Left renal pelvis (tissue), 4 donors: ENCODE results near the gene SULF2. TPM values are rescaled to one million over a fixed set of nuclear protein-coding genes. Genes with fewer than 3 reads are reported as not detected.
A peak's percentile ranks its signal among the peaks of the same experiment; 100 is the strongest.

Experiments
- DNase-seq, 4 donors: peaks; one replicate each; pipeline ENCODE4 v3.0.0-alpha.2; 2013; ENCODE audit warnings: low read depth in 4 of 4, low spot score in 3 of 4
- polyA plus RNA-seq, 4 donors: library from polyadenylated mRNA; unstranded; fragments of 120-200 nt; gene quantifications; one replicate each; pipeline ENCODE4 v1.2.1, GENCODE V29; 2013; ENCODE audit not compliant: insufficient read length in 4 of 4

SULF2 gene
- polyA plus RNA-seq, 4 donors, result 63.5 to 542 (median 95.4) TPM

GRCh38 chr20:47785854-47786764 is 828 bp upstream of the SULF2 start:
- DNase-seq, result peak; percentile 72 to 85 (median 78)

- no peak for DNase-seq
These were observed 526 bp downstream of the SULF2 start for GRCh38 chr20:47784599-47785310.

- DNase-seq, result no peak
These were observed 1.3 kb downstream of the SULF2 start for GRCh38 chr20:47783828-47784598.

- no peak for DNase-seq
These were observed 2.2 kb downstream of the SULF2 start for GRCh38 chr20:47782920-47783552.

GRCh38 chr20:47782076-47782475 is 3.2 kb downstream of the SULF2 start:
- DNase-seq, result no peak

- no peak for DNase-seq
These were observed 3.6 kb downstream of the SULF2 start for GRCh38 chr20:47781632-47782031.

GRCh38 chr20:47780720-47781389 is 4.4 kb downstream of the SULF2 start:
- no peak for DNase-seq

- DNase-seq, result no peak
These were observed 6.6 kb downstream of the SULF2 start for GRCh38 chr20:47778398-47779354.

GRCh38 chr20:47777220-47777619 is 8.1 kb downstream of the SULF2 start:
- no peak for DNase-seq

GRCh38 chr20:47776639-47777038 is 8.6 kb downstream of the SULF2 start:
- DNase-seq, result no peak

- no peak for DNase-seq
These were observed 9.4 kb downstream of the SULF2 start for GRCh38 chr20:47775841-47776240.

GRCh38 chr20:47775039-47775438 is 10.2 kb downstream of the SULF2 start:
- DNase-seq, result no peak

GRCh38 chr20:47774131-47774777 is 11.0 kb downstream of the SULF2 start:
- no peak for DNase-seq

GRCh38 chr20:47773371-47773786 is 11.9 kb downstream of the SULF2 start:
- DNase-seq, result no peak

GRCh38 chr20:47770935-47771334 is 14.3 kb downstream of the SULF2 start:
- no peak for DNase-seq

- no peak for DNase-seq
These were observed 17.1 kb downstream of the SULF2 start for GRCh38 chr20:47768016-47768824.
